ENCODE data around the gene PLD2.
"Not testable (repeated sequence)": the region's sequence is repeated elsewhere in the genome, so short reads cannot be mapped to it uniquely, and the experiment has no call there.

PLD2 gene

DNA sequence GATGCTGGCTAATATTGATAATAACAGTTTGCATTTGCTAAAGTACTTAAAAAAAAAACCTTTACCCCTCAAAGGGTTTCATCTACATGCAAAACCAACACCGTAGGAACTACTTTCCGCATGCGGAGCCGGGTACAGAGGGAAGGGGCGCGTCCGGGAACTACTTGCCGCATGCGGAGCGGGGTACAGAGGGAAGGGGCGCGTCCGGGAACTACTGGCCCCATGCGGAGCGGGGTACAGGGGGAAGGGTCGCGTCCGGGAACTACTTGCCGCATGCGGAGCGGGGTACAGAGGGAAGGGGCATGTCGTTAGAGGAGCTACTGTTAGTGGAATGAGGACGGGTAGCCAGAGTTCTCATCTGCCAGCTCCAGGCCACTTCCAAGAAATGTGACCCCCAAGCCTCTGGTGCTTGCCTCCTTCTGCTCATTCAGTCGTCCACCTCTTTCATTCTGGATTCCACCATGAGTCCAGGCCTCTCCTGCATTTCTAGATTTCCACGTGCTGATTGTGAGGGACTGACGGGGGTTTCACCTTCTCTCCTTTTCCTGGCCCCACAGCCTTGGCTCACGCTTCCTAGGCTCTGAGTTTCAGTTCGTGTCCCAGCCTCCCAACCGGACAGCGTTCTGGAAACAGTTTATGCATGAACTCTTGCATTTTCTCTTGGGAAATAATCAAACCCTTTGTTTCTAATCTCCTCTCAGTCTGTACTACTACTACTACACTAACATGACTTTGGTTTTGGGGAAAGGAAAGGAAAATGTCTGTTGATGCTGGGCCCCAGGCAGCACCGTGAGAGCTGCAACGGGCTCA lies 53.1 kb downstream of the PLD2 start:
- no peak for DNase-seq

DNA sequence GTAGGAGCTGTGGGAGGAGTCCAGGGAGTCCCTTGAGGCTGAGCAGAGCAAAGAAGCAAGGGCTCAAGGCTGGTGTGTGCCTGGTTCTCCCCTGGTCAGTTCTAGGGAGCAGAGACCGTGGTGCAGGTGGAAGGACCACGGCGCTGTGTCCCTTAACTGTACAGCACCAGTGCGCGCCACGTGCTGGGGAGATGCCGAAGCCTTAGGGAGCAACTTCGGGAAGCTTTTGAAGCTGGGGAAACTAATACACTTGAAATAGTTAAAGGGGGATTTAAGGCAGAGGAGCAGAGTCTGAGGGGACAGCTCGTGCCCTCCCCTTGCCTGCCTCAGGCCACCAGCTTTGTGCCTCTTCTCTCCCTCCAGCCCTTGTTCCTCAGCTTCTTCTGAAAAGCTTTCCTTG lies 53.7 kb downstream of the PLD2 start:
- no peak for DNase-seq

DNA sequence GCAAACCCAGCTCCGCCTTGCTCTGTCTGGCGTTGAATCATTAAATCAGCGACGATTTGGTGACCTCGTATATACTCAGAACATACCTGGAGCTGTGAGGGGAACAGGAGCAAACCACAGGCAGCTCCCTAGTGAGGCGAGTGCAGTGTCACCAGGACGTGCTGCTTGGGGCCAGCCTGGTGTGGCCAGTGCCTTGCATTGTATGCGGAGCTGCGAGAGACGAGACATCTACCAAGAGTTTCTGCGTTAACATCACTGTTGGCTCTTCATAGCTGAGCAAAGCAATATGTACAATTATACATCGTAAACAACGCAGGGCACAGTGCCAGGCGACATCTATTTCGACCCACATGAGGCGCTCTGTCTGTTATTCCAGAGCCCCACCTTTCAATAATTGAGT lies 54.1 kb downstream of the PLD2 start:
- no peak for DNase-seq

DNA sequence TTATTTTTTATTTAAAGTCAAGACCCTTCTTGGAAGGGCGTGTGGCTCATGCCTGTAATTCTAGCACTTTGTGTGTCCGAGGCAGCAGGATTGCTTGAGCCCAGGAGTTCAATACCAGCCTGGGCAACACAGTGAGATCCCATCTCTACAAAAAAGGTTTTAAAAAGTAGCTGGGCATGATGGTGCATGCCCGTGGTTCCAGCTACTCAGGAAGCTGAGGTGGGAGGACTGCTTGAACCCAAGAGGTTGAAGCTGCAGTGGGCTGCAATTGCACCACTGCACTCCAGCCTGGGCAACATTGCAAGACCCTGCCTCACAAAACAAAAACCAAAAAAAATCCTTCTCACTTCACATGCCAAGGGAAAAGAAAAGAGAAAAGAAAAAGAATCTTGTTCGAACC lies 55.8 kb downstream of the PLD2 start:
- no peak for DNase-seq

DNA sequence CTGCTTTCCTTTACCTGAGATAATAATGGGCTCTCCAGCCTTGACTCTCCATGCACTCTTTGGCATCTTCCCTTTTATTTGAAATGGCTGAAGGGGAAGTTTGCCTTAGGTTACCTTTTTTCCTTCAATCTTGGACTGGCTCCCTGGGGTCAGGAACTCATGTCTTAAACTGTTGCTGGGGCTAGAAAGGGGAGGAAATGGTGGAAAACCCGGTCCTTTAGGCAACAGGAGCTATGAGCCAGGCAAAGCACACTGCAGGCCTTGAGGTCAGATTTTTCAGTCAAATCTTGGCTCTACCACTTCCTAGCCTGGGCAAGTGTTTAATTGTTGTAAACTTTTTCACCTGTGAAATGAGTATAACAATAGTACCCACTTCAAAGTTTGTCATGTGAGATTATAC lies 56.4 kb downstream of the PLD2 start:
- DNase-seq = no peak

DNA sequence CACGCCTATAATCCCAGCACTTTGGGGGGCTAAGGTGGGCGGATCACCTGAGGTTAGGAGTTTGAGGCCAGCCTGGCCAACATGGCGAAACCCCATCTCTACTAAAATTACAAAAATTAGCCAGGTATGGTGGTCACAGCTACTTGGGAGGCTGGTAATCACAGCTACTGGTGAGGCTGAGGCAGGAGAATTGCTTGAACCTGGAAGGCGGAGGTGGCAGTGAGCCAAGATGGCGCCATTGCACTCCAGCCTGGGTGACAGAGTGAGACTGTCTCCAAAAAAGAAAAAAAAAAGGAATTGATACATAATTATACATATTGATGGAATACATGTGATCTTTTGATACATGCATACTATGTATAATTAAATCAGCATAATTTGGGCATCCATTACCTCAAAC lies 60.6 kb downstream of the PLD2 start:
- DNase-seq = not testable (repeated sequence)

DNA sequence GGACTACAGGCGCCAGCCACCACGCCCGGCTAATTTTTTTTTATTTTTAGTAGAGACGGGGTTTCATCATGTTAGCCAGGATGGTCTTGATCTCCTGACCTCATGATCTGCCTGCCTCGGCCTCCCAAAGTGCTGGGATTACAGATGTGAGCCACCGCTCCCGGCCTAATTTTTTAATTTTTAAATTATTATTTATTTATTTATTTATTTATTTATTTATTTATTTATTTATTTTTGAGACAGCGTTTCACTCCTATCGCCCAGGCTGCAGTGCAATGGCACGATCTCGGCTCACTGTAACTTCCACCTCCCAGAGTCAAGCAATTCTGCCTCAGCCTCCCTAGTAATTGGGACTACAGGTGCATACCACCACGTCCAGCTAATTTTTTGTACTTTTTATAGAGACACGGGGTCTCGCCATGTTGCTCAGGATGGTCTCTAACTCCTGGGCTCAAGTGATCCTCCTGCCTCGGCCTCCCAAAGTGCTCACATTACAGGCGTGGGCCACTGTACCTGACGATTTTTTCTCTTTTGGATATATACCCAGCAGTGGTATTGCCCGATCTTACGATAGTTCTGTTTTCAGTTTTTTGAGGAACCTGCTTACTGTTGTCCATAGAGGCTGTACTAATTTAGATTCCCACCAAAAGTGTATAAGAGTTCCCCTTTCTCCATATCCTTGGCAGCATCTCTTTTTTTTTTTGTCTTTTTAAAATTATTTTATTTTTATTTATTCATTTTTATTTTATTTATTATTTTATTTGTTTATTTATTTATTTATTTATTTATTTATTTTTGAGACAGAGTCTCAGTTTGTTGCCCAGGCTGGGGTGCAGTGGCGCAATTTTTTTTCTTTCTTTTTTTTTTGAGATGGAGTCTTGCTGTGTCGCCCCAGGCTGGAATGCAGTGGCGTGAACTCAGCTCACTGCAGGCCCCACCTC lies 62.4 kb downstream of the PLD2 start:
- not testable (repeated sequence) for DNase-seq

DNA sequence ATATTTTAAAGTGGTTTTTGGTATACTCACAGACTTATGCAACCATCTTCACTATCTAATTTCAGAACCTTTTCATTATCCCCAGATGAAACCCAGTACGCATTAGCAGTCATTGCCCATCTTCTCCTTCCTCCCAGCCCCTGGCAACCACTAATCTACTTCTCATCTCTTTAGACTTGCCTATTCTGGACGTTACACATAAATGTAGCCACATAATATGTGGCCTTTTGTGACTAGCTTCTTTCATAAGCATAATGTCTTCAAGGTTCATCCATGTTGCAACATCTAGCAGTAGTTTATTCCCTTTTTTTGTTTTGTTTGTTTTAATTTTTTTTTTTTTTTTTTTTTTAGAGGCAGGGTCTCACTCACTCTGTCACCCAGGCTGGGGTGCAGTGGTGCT lies 63.9 kb downstream of the PLD2 start:
- no peak for DNase-seq

DNA sequence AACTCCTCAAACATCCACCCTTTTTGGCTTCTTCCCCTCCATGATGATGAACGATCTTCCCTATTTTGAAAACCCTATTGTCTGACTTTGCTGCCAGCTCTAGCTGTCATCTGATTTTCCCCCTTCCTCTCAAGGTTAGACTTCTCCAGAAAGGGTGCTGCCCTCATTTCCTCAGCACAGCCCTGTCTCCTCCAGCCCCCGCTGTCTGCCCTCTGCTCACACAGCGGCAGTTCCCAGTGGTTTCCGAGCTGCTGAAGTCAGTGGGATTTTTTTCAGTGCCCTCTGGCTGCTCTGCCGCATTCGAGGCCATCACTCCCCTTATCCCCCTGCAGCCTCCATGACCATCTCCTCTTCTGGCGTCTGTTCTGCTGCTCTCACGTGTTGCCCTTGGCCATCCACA lies 65.8 kb downstream of the PLD2 start:
- DNase-seq = peak in 1 of 2 donors; percentile 16
